Peyer's patch (tissue), 4 donors: ENCODE results near the gene DAPP1. TPM values are rescaled to one million over a fixed set of nuclear protein-coding genes. Genes with fewer than 3 reads are reported as not detected.

Experiments used
- DNase-seq, 3 donors: peaks; one replicate each; pipeline ENCODE4 v3.0.0-alpha.2; 2017 to 2019
- H3K27ac ChIP-seq, 4 donors: fragments of 200-600 bp; sonication (generic); one replicate each; pipeline ENCODE4 v1.5.1; 2016 to 2019
- H3K27me3 ChIP-seq, 2 donors: fragments of 200-600 bp; sonication (generic); one replicate each; pipeline ENCODE4 v1.5.1; 2019
- H3K36me3 ChIP-seq, 3 donors: fragments of 200-600 bp; sonication (generic); one replicate each; pipeline ENCODE4 v1.5.1; 2016 to 2019
- H3K4me1 ChIP-seq, 4 donors: fragments of 200-600 bp; sonication (generic); one replicate each; pipeline ENCODE4 v1.5.1; 2016 to 2019
- H3K4me3 ChIP-seq, 4 donors: fragments of 200-600 bp; sonication (generic); 1 replicate in 3 of 4; 2 replicates in 1 of 4; pipeline ENCODE4 v1.5.1; 2016 to 2019; ENCODE audit warnings: mild to moderate bottlenecking in 1 of 4
- H3K9me3 ChIP-seq, 4 donors: fragments of 200-600 bp; sonication (generic); one replicate each; pipeline ENCODE4 v1.5.1; 2016 to 2019; ENCODE audit warnings: mild to moderate bottlenecking in 1 of 4
- POLR2A ChIP-seq, 2 donors: fragments of 450-650 bp; IDR thresholded peaks; one replicate each; pipeline ENCODE4 v1.5.1; 2017; ENCODE audit warnings: antibody characterized with exemption in 2 of 2, mild to moderate bottlenecking in 2 of 2, moderate library complexity in 2 of 2
- total RNA-seq, 4 donors: library from RNA; depleted of rRNA; stranded (reverse); fragments of >200 nt; gene quantifications; one replicate each; pipeline ENCODE4 v1.1.0, GENCODE V29; 2016
- TF ChIP-seq, protein P1 (sequence below), 6 experiments: fragments of 450-650 bp in 4 of 6; fragments of 200-600 bp in 2 of 6; sonication (generic) in 1 of 6; IDR thresholded peaks; one replicate each; pipeline ENCODE4 v1.5.1; 2017 to 2019; ENCODE audit warnings: antibody characterized with exemption in 6 of 6, mild to moderate bottlenecking in 3 of 6, moderate library complexity in 1 of 6

DAPP1 gene
- total RNA-seq, 4 donors from 2014 or later, result 1.1 to 47.0 (median 5.0) TPM; not detected in 1

DNA sequence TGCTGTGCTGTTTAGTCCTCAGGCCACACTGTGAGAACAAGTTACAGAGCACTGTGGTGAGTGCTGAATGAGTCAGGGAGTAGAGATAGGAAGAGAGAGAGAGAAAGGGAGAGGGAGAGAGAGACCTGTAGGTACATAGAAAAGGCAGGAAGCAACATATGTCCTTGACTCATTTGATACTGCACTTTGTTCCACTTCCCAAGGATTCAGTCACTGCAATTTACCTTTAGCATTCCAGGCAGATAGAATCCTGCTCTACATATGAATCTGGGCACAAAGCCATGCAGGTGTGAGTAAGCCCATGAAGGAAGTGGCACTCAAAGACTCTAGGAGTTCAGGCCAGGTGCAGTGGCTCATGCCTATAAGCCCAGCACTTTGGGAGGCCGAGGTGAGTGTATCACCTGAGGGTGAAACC, 1.0 kb upstream of the DAPP1 start:
- no peak for TF ChIP-seq POLR2A (IDR thresholded peaks at IDR 0.05)
- TF ChIP-seq, protein P1, sequence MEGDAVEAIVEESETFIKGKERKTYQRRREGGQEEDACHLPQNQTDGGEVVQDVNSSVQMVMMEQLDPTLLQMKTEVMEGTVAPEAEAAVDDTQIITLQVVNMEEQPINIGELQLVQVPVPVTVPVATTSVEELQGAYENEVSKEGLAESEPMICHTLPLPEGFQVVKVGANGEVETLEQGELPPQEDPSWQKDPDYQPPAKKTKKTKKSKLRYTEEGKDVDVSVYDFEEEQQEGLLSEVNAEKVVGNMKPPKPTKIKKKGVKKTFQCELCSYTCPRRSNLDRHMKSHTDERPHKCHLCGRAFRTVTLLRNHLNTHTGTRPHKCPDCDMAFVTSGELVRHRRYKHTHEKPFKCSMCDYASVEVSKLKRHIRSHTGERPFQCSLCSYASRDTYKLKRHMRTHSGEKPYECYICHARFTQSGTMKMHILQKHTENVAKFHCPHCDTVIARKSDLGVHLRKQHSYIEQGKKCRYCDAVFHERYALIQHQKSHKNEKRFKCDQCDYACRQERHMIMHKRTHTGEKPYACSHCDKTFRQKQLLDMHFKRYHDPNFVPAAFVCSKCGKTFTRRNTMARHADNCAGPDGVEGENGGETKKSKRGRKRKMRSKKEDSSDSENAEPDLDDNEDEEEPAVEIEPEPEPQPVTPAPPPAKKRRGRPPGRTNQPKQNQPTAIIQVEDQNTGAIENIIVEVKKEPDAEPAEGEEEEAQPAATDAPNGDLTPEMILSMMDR (IDR thresholded peaks at IDR 0.05), result no peak
- H3K4me1 ChIP-seq, result peaks cover 0 to 13% (median 6%) of the 10 kb centered on the region in 4 donors
- peak overlapping the region; percentile 55 to 84 (median 75) for H3K27ac ChIP-seq
- no peaks in the 10 kb centered on the region for H3K9me3 ChIP-seq
- no peak overlapping the region for H3K4me3 ChIP-seq
- H3K27me3 ChIP-seq, result no peaks in the 10 kb centered on the region
- no peaks in the 10 kb centered on the region for H3K36me3 ChIP-seq
- peak in 2 of 3 donors; percentile 51 to 85 for DNase-seq

DNA sequence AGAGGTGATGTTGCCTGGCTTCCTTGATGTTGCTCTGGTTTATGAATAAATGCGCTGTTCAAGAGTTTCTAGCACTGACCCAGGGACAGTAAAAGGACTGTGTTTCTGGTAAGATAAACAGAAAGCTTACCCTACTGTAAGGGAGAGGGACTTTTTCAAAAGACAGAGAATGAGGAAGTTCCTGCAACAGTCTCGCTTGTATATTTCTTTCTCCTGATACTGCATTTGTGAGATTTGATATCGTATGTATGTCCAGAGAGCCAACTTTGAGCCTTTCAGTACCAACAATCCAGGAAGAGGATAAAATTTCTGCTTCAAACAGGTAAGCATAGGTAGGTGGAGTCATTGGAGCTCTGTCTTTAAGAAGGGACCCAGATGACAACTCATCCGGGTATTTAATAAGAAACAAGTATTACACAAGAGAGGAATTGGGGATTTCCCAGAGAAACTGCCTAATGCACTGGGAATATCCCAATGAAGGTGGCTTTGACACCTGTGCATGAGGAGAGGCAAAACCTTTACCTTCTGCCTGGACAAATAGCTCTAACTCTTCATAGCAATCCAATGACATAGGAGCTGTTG, 773 bp downstream of the DAPP1 start:
- no peaks in the 10 kb centered on the region for H3K27me3 ChIP-seq
- no peaks in the 10 kb centered on the region for H3K9me3 ChIP-seq
- H3K27ac ChIP-seq, result peak overlapping the region; percentile 18 to 84 (median 71)
- peak overlapping the region; percentile 37 to 55 (median 42) for H3K4me3 ChIP-seq
- TF ChIP-seq POLR2A (IDR thresholded peaks at IDR 0.05), result no peak
- TF ChIP-seq, protein P1 (IDR thresholded peaks at IDR 0.05), result no peak
- no peak for DNase-seq
- H3K36me3 ChIP-seq, result no peaks in the 10 kb centered on the region
- H3K4me1 ChIP-seq, result peaks cover 0 to 13% (median 6%) of the 10 kb centered on the region in 4 donors

DNA sequence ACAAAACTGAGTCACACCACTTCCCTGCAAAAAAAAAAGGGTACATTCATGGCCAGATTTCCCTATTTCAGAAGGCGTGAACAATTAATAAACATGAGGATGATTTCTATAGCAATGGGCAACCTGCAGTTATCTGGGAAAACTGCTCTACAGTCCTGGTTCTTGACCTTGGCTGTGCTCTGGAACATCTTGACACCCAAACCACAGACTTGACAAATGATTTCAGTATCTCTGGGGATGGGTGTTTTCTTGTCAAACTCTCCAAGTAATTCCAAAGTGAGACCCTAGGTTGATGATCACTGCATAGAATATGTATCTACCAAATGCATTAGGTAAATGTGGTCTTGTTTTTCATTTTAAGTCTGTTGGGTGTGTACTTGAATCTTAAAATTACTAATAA, 2.0 kb downstream of the DAPP1 start:
- H3K27ac ChIP-seq, result peak overlapping the region in 1 of 4 donors; percentile 84
- TF ChIP-seq POLR2A (IDR thresholded peaks at IDR 0.05), result no peak
- TF ChIP-seq, protein P1 (IDR thresholded peaks at IDR 0.05), result no peak
- peak overlapping the region in 1 of 4 donors; percentile 55 for H3K4me3 ChIP-seq
- H3K36me3 ChIP-seq, result no peaks in the 10 kb centered on the region
- no peaks in the 10 kb centered on the region for H3K27me3 ChIP-seq
- no peak for DNase-seq
- peaks cover 0 to 13% (median 6%) of the 10 kb centered on the region in 4 donors for H3K4me1 ChIP-seq
- no peaks in the 10 kb centered on the region for H3K9me3 ChIP-seq

DNA sequence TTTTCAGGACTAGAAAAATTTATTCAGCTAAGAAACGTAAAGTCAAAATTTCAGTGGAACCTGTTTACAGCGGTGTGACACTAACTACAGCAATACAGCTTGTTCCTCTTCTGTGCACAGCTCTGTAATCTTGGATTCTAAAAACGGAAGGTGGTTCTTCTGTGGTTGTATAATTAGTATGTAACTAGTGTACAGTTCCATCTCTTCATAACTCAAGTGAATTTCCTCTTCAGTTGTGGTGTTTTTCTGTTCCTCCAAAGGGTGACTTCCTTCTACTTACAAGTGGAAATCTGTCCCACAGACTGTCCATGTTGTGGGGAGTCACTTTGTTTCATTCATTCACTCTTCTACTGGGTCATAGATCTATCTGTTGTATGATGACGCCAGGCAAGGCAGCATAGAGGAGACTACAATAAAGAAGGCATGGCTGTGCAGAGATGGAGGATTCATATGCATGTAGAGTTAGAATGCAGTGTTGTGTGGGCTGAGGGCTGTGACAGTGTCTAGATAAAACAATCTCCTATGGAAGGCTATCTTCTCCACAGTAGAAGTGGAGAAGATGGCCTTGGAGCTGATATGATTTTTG, 5.4 kb downstream of the DAPP1 start:
- H3K4me1 ChIP-seq, result no peaks in the 10 kb centered on the region
- H3K36me3 ChIP-seq, result no peaks in the 10 kb centered on the region
- no peaks in the 10 kb centered on the region for H3K27me3 ChIP-seq
- DNase-seq, result no peak
- no peaks in the 10 kb centered on the region for H3K9me3 ChIP-seq
- H3K4me3 ChIP-seq, result no peak overlapping the region
- TF ChIP-seq, protein P1 (IDR thresholded peaks at IDR 0.05), result no peak
- TF ChIP-seq POLR2A (IDR thresholded peaks at IDR 0.05), result no peak
- H3K27ac ChIP-seq, result peak overlapping the region in 1 of 4 donors; percentile 67

DNA sequence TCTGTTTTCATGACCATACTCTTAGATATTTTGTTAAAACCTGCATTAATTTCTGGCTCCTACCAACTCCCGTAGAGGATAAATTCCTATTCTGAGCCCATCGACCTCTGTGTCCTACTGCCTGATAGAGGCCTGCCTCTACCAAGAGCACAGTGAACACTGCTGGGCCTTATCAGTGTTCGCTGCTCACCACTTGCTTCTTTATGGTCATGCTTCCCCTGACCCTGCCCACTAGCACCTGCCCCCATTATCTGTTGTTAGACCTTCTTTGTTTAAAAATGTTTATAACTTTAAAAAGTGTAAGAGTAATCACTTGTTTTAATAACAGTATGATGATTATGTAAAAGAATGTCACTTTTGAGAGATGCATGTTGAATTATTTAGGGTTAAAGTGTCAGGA, 6.1 kb downstream of the DAPP1 start:
- Histone ChIP-seq H3K27ac (peak overlapping the region in 1 of 4 donors; percentile 43), H3K36me3 (no peaks in the 10 kb centered on the region), H3K27me3 (no peaks in the 10 kb centered on the region), H3K4me3 (no peak overlapping the region), H3K4me1 (no peaks in the 10 kb centered on the region), H3K9me3 (no peaks in the 10 kb centered on the region)
- TF ChIP-seq POLR2A (IDR thresholded peaks at IDR 0.05), result no peak
- TF ChIP-seq, protein P1 (IDR thresholded peaks at IDR 0.05), result no peak
- DNase-seq, result no peak
